ENCODE measurements around the gene PGLYRP1.
A peak's percentile ranks its signal among the peaks of the same experiment; 100 is the strongest.

The PGLYRP1 gene

GRCh38 chr19:46060012-46060411, 37.2 kb upstream of the PGLYRP1 start:
- Histone ChIP-seq H3K27me3 (peaks cover 0 to 16% (median 0%) of the 10 kb centered on the region in 11 experiments; a peak in 4 of 22 replicates), H3K9me3 (replicated peaks in 1 of 11) (peaks cover 42 to 57% (median 48%) of the 10 kb centered on the region in 11 experiments), H3K36me3 (0 out of 22 replicates have a peak, but pooled peaks cover 0 to 4% (median 0%) of the 10 kb centered on the region in 11 experiments), H3K9ac (no peak overlapping the region), H3K4me2 (no peak overlapping the region), H4K20me1 (no peaks in the 10 kb centered on the region), H3K4me1 (no peaks in the 10 kb centered on the region), H3K4me3 (no peak overlapping the region; a peak in 1 of 20 replicates), H3K27ac (no peak overlapping the region)
- no peak for TF ChIP-seq Cebpa-rat (IDR thresholded peaks at IDR 0.05)

DNA sequence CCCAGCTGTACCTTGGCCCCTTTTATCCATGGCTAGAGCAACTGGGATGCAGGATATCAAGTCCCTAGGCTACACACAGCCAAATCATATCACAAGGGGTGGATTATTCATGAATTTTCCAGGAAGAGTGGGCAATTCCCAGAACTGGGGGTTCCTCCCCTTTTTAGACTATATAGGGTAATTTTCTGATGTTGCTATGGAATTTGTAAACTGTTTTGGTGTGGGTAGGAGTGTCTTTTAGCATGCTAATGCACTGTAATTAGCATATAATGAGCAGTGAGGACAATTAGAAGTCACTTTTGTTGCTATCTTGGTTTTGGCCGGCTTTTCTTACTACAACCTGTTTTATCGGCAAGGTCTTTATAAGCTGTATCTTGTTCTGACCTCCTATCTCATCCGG, 35.9 kb upstream of the PGLYRP1 start:
- Histone ChIP-seq H3K4me3 (no peak overlapping the region), H3K9me3 (replicated peaks in 1 of 11) (peaks cover 42 to 57% (median 48%) of the 10 kb centered on the region in 11 experiments), H3K4me2 (no peak overlapping the region), H3K36me3 (0 out of 22 replicates have a peak, but pooled peaks cover 0 to 4% (median 0%) of the 10 kb centered on the region in 11 experiments), H3K4me1 (no peaks in the 10 kb centered on the region), H3K27me3 (peaks cover 0 to 9% (median 0%) of the 10 kb centered on the region in 11 experiments; a peak in 1 of 22 replicates), H4K20me1 (no peaks in the 10 kb centered on the region), H3K27ac (no peak overlapping the region), H3K9ac (no peak overlapping the region)
- TF ChIP-seq Cebpa-rat (IDR thresholded peaks at IDR 0.05) = no peak

GRCh38 chr19:46056536-46056935, 33.7 kb upstream of the PGLYRP1 start:
- no peak for TF ChIP-seq Cebpa-rat (IDR thresholded peaks at IDR 0.05)
- Histone ChIP-seq H4K20me1 (no peaks in the 10 kb centered on the region), H3K9ac (no peak overlapping the region), H3K4me3 (no peak overlapping the region), H3K9me3 (replicated peaks in 1 of 11) (peaks cover 32 to 44% (median 36%) of the 10 kb centered on the region in 11 experiments), H3K27me3 (no peaks in the 10 kb centered on the region), H3K4me1 (no peaks in the 10 kb centered on the region), H3K36me3 (0 out of 22 replicates have a peak, but pooled peaks cover 0 to 3% (median 0%) of the 10 kb centered on the region in 11 experiments), H3K4me2 (no peak overlapping the region), H3K27ac (no peak overlapping the region)

GRCh38 chr19:46052896-46053295, 30.0 kb upstream of the PGLYRP1 start:
- H3K27me3 ChIP-seq = peaks cover 0 to 18% (median 0%) of the 10 kb centered on the region in 11 experiments; a peak in 2 of 22 replicates
- no peak overlapping the region for H3K4me2 ChIP-seq
- H3K9ac ChIP-seq = no peak overlapping the region
- H3K4me1 ChIP-seq = peaks cover 0 to 13% (median 8%) of the 10 kb centered on the region in 10 experiments; a peak in 12 of 20 replicates
- H4K20me1 ChIP-seq = no peaks in the 10 kb centered on the region
- H3K27ac ChIP-seq = no peak overlapping the region
- H3K36me3 ChIP-seq = no peaks in the 10 kb centered on the region
- H3K9me3 ChIP-seq (replicated peaks in 1 of 11) = peaks cover 0 to 20% (median 7%) of the 10 kb centered on the region in 11 experiments; a peak in 12 of 22 replicates
- no peak overlapping the region for H3K4me3 ChIP-seq
- no peak for TF ChIP-seq Cebpa-rat (IDR thresholded peaks at IDR 0.05)

GRCh38 chr19:46049597-46049996, 26.7 kb upstream of the PGLYRP1 start:
- H3K36me3 ChIP-seq = no peaks in the 10 kb centered on the region
- no peak overlapping the region for H3K4me3 ChIP-seq
- peaks cover 0 to 18% (median 0%) of the 10 kb centered on the region in 11 experiments; a peak in 2 of 22 replicates for H3K27me3 ChIP-seq

DNA sequence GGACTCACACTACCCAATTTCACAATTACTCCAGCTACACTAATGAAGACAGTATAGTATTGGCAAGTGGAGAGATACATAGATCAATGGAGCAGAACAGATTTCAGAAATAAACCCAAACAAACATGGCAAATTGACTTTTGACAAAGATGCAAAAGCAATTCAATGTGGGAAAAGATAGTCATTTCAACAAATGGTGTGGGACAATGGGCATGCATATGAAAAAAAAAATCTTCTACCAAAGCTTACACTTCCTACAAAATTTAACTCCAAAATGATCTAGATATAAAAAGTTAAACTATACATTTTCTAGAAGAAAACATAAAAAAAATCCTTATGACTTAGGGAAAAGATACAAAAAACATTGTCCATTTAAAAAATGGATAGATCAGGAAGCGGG, 20.7 kb upstream of the PGLYRP1 start:
- H4K20me1 ChIP-seq = no peaks in the 10 kb centered on the region
- H3K27ac ChIP-seq = no peak overlapping the region
- no peak overlapping the region for H3K4me2 ChIP-seq
- no peak overlapping the region for H3K9ac ChIP-seq
- H3K4me3 ChIP-seq = no peak overlapping the region
- TF ChIP-seq Cebpa-rat (IDR thresholded peaks at IDR 0.05) = no peak
- peaks cover 0 to 5% (median 0%) of the 10 kb centered on the region in 11 experiments; a peak in 3 of 22 replicates for H3K36me3 ChIP-seq
- H3K4me1 ChIP-seq = no peaks in the 10 kb centered on the region
- H3K27me3 ChIP-seq = no peaks in the 10 kb centered on the region; a peak in 1 of 22 replicates
- peaks cover 23 to 51% (median 36%) of the 10 kb centered on the region in 11 experiments for H3K9me3 ChIP-seq (replicated peaks in 1 of 11)

More at GRCh38 chr19:46049597-46049996, 26.7 kb upstream of the PGLYRP1 start:
- H3K9ac ChIP-seq = no peak overlapping the region
- H4K20me1 ChIP-seq = no peaks in the 10 kb centered on the region
- peak overlapping the region in 8 of 11 experiments; percentile 32 to 66 (median 44); a peak in 14 of 22 replicates for H3K4me2 ChIP-seq
- no peak overlapping the region for H3K27ac ChIP-seq
- TF ChIP-seq Cebpa-rat (IDR thresholded peaks at IDR 0.05) = no peak
- peaks cover 4 to 34% (median 21%) of the 10 kb centered on the region in 11 experiments; a peak in 17 of 22 replicates for H3K9me3 ChIP-seq (replicated peaks in 1 of 11)
- H3K4me1 ChIP-seq = peaks cover 0 to 13% (median 8%) of the 10 kb centered on the region in 10 experiments; a peak in 12 of 20 replicates

DNA sequence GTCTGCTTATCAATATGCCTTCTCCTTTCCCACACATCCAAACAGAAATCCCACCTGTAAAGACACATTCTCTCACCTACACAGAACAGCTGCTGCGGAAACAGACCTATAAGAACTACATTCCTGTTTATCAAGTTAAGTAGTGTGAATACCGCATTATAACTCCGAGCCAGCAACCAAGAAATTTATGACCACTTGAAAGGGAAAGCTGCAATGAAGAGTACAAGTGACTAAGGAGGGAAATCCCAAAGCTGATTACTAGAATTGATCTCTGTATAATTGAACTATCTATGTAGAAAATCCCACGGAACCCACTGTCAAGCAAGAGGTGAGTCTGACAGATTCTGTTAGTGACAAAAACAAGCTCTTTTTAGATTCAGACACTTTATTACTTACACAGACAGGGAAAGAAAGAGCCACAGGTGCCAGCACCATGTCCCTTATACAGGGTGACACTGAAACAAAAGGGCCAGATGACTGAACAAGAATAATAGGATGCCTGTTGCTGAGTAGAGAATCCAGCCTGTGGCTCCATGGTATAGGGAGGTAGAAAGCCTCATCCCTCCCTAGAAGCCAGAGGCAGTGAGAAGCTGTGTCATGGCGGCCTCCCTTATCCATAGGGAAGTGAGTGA, 19.5 kb upstream of the PGLYRP1 start:
- no peak overlapping the region for H3K27ac ChIP-seq
- no peak overlapping the region for H3K4me3 ChIP-seq
- TF ChIP-seq Cebpa-rat (IDR thresholded peaks at IDR 0.05) = no peak
- no peak overlapping the region for H3K4me2 ChIP-seq
- H3K36me3 ChIP-seq = peaks cover 0 to 5% (median 0%) of the 10 kb centered on the region in 11 experiments; a peak in 3 of 22 replicates
- H3K27me3 ChIP-seq = no peaks in the 10 kb centered on the region; a peak in 1 of 22 replicates
- H3K9me3 ChIP-seq (replicated peaks in 1 of 11) = peaks cover 23 to 51% (median 39%) of the 10 kb centered on the region in 11 experiments
- H3K9ac ChIP-seq = no peak overlapping the region
- no peaks in the 10 kb centered on the region for H4K20me1 ChIP-seq
- H3K4me1 ChIP-seq = no peaks in the 10 kb centered on the region

DNA sequence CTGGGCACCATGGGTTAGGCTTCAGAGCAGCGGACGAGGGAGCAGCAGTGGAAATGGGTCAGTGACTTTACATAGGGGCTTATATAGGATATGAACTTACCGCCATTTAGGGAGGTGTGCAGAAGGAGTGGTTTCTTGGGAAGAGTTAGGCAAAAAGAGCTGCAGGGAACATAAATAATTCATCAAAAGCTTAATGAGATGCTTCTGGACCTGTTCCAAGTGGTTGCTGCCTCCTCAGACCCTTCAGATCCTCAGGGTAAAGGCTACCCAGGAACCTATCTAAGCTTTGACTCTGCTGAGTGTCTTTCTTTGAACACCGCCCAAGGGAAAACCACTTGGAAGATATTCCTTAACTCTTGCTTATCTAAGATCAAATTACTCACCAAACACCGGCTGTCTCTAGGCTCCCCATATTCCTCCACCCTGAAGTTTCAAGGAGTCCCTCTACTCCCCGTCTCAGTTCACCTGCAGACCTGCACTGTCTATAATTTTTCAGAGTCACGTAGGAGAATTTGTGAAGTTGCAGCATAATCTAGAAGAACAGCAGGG, 18.2 kb upstream of the PGLYRP1 start, which contains the start of gene IGFL4:
TSS of gene IGFL4 (minus strand) at position 51 of the 549 bp plus-strand sequence. CDS start at position 11, 40 bp downstream.
- peaks cover 0 to 9% (median 0%) of the 10 kb centered on the region in 11 experiments; a peak in 1 of 22 replicates for H4K20me1 ChIP-seq
- no peak within 1 kb of the TSS for H3K9ac ChIP-seq
- H3K9me3 ChIP-seq (replicated peaks in 1 of 11) = peaks cover 19 to 46% (median 36%) of the 10 kb centered on the region in 11 experiments
- H3K4me1 ChIP-seq = no peaks in the 10 kb centered on the region
- TF ChIP-seq Cebpa-rat (IDR thresholded peaks at IDR 0.05) = no peak
- H3K36me3 ChIP-seq = peaks cover 0 to 5% (median 0%) of the 10 kb centered on the region in 11 experiments; a peak in 3 of 22 replicates
- no peak within 1 kb of the TSS for H3K27ac ChIP-seq
- H3K4me3 ChIP-seq = no peak within 1 kb of the TSS
- no peak within 1 kb of the TSS for H3K4me2 ChIP-seq
- H3K27me3 ChIP-seq = no peaks in the 10 kb centered on the region; a peak in 1 of 22 replicates

GRCh38 chr19:46040125-46040524, 17.3 kb upstream of the PGLYRP1 start:
- peaks cover 0 to 5% (median 0%) of the 10 kb centered on the region in 11 experiments; a peak in 3 of 22 replicates for H3K36me3 ChIP-seq
- H3K9me3 ChIP-seq (replicated peaks in 1 of 11) = peaks cover 19 to 39% (median 32%) of the 10 kb centered on the region in 11 experiments
- no peak overlapping the region for H3K9ac ChIP-seq
- no peak overlapping the region for H3K27ac ChIP-seq
- no peak overlapping the region for H3K4me2 ChIP-seq
- TF ChIP-seq Cebpa-rat (IDR thresholded peaks at IDR 0.05) = no peak
- no peaks in the 10 kb centered on the region; a peak in 1 of 22 replicates for H3K27me3 ChIP-seq
- no peaks in the 10 kb centered on the region for H3K4me1 ChIP-seq
- H4K20me1 ChIP-seq = peaks cover 0 to 13% (median 0%) of the 10 kb centered on the region in 11 experiments; a peak in 1 of 22 replicates
- no peak overlapping the region for H3K4me3 ChIP-seq
